CD4-positive, alpha-beta T cell treated with Interleukin-17A for 4 hours (primary cell): ENCODE results near the gene DPPA5.
A peak's percentile ranks its signal among the peaks of the same experiment; 100 is the strongest.
"Not testable (repeated sequence)": the region's sequence is repeated elsewhere in the genome, so short reads cannot be mapped to it uniquely, and the experiment has no call there.

Experiments
- DNase-seq: peaks from one replicate; pipeline ENCODE4 v3.0.0-alpha.2; 2020; ENCODE audit warnings: mixed read lengths

The DPPA5 gene

DNA sequence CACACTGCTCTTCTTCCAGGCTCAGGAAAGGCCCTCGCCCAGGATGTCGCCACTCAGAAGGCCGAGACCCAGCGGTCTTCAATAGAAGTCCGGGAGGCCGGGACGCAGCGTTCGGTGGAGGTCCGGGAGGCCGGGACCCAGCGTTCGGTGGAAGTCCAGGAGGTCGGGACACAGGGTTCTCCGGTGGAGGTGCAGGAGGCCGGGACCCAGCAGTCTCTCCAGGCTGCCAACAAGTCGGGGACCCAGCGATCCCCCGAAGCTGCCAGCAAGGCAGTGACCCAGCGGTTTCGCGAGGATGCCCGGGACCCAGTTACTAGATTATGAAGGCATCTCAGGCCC, 9.4 kb upstream of the DPPA5 start:
- no peak for DNase-seq

DNA sequence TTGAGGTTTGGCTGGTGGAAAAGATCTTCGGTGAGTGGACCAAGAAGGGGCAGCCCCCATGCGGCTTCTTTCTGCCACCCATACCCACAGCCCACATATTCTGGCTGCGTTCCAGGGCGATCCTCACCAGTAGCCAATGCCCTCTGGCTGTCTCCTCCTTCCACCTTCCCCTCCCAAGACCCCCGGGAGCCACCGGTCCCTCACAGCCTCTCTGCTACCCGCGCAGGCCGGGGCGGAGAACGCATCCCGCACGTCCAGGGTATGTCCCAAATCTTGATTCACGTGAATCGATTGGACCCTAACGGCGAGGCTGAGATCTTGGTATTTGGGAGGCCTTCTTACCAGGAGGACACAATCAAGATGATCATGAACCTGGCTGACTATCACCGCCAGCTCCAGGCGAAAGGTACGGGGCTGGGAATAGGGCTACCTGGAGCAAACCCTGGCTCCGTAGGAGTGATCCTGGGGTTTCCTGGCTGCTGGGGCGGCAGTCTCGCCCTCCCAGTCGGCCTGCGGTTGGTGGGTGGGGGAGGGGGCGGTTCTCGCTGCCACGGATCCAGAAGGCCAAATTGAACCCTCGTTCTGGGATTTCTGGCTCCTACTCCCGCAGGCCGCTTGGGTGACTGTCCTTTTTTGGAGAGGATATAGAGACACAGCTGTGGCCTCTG, 8.9 kb upstream of the DPPA5 start:
- no peak for DNase-seq

DNA sequence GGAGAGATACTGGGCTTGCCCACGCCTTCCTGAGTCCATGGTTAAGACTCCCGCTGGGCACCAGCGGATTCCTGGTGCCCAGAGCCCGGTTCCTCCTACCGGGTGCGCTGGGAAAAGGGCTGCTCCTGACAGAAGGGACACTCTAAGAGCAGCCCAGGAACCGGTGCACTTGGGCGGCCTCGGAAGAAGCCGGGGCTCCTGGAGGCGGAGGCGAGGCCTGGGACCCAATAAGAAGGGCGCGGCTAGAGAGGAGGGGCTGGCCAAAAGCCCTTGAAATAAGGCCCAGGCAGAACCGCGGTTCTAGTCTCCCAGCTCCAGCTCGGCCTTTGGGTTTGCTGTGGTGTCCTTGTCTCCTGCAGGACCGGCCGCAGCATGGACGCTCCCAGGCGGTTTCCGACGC, 8.3 kb upstream of the DPPA5 start, which contains the start of gene KHDC3L:
Gene KHDC3L (plus strand): TSS at position 301 of the 400 bp plus-strand sequence. CDS start 72 bp downstream, at position 373.
- DNase-seq: no peak

DNA sequence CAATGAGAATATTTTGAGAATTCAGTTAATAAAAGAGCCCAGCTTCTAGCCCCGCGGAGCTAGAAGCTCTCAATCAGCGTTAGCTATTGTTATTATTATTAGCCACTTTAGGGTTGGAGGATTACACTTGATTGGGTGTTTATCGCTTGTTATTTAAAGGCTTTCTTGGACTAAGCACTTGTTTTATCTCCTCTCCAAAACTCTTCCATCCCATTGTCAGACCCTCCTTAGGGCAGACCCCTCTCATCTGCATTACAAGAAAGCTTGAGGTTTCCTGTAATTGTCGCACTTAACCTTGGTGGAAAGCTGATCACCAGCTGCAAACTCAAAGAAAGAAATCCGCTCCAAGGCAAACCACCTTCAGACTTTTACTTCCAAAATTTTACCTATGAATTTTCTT, 4.8 kb downstream of the DPPA5 start:
- no peak for DNase-seq

DNA sequence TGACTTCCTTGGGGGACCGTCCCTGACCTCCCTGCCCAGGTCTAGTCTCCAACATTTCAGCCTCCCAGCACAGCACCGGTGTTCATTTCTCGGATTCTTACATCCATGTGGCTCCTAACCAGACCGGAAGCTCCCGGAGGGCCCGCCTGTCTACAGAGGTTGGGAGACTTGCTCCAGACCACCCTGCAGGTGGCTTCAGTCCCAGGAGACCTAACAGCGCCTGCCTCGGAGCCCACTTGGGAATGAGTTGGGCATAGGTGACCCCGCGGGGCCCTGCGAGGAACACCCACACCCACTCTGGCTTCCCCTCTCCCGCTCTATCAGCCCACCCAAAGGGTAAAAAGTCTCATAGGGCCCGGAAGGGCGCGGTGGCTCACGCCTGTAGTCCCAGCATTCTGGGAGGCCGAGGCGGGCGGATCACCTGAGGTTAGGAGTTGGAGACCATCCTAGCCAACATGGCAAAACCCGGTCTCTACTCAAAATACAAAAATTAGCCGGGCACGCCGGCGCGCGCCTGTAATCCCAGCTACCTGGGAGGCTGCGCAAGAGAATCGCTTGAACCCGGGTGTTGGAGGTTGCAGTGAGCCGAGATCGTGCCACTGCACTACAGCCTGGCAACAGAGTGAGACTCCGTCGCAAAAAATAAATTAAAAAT, 5.4 kb downstream of the DPPA5 start:
- DNase-seq: no peak

DNA sequence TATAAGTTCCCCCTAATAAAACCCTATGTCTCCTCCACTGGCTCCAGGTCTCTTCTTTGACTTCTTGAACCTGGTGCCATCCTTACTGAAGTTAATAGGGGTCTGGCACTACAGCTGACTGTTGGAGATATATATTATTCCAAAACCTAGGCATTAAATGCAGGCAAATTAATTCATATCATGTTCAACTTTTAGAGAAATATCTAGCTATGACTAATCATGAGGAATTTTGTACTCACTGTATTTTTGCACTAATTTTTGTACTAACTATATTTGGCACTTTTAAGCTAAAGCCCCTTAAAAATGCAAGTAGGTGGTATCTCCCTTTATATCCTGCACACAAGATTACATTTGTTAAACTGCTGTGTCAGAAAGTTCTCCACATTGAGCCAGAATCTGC, 10.9 kb downstream of the DPPA5 start:
- no peak for DNase-seq

DNA sequence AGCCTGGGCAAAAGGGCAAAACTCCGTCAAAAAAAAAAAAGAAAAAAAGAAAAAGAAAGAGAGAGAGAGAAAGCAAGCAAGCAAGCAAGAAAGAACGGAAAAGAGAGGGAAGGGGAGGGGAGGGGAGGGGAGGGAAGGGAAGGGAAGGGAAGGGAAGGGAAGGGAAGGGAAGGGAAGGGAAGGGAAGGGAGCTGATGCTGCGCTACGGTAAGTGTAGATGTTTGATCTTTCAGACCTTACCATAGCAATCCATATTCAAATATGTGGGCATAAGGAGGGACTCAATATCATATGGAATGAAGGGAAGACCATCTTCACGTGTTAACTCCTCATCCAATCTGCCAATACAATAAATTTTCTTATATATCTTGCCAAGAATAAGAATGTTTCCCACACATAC, 11.9 kb downstream of the DPPA5 start:
- no peak for DNase-seq

DNA sequence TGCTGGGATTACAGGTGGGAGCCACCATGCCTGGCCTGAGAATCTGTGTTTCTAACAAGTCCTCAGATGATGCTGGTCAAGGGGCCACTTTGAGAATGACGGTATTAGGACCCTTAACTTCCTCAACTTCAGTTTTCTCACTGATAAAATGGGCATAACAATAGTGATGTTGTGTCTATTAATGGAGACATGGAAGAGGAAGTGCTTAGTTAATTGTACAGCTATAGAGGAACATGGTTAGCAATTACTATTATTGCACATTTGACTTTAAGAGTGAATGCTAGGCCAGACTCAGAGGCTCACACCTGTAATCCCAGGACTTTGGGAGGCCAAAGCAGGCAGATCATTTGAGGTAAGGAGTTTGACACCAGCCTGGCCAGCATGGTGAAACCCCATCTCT, 12.7 kb downstream of the DPPA5 start:
- DNase-seq: no peak

DNA sequence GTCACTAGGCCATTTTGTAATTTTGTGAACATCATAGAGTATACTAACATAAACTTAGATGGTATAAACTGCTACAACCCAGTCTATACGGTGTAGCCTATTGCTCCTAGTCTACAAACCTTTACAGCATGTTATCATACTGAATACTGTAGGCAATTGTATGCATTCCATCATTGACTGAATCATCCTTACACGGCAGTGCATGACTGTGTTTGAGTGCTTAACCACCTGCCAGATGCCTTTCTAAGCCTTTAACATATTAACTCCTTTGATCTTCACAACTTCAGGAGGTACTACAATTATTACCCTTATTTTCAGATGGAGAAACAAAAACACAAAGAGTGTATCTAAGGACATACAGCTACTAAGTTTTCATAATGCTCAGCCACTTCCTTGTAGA, 14.0 kb downstream of the DPPA5 start:
- DNase-seq: no peak

DNA sequence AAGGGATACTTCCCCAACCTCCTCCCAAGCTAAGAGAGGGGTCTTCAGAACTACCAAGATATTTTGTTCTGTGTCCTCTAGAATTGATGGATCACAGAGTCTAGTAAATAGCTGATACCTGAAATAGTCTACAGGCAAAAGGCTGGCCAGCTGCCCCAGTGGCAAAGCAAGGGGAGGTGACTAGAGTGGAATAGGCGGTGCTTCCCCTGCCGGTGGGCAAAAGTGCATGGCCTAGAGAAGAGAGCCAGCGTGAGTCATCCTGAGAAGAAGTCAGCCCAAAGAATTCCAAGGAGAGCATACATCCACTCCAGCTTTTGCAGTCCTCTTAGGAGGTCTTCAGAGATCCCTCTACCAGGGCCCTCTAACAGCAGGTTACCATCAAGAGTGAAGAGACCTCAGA, 14.7 kb downstream of the DPPA5 start:
- DNase-seq: no peak

DNA sequence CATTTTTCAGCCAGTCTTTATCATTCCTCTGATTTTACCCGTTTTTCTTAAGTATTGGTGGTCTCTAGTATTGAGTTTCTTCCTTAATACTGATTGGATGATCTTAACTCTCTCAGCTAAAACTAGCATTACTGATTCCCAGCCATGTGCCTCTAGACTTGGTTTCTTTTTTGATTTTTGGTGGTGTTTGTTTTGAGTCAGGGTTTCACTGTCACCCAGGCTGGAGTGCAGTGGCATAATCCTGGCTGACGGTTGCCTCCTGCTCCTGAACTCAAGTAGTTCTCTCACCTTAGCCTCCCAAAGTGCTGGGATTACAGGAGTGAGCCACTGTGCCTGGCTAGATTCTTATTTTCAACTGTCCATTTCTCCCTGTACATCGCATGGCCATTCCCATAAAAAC, 24.9 kb downstream of the DPPA5 start:
- DNase-seq: no peak

DNA sequence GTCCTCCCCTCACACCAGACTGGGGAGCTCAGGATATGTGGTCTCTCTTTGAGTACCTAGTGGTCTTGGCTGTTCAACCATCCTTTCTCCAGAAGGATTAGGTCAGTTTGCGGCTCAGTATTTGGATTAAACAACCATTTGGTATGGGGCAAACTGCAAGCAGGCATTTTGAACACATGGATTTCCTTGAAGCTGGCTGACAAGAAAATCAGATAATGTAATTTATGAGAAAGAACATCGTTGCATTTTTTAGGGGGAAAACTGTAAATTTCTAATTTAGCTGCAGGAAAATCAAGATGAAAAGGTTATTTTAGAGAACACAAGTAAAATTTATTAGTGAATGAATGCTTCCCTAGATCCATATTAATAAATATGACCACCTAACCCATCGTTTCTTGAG, 25.3 kb downstream of the DPPA5 start:
- no peak for DNase-seq

DNA sequence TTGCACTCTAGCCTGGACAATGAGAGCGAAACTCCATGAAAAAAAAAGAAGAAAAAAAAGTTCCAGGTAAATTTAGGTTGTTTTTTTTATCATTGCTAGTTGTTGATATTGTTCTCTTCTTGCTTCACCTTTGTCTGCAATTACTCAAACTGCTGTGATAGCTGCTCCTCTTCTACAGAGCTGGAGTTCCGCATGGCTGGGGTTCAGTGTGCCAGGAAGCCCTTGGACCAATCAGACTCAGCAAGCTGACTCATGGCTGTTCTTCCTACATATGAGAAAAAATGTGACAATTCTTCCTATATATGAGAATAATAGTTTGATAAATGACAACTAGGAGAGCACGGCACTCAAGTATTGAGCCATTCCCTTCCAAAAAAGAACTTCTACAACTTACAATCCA, 28.4 kb downstream of the DPPA5 start:
- DNase-seq: no peak

DNA sequence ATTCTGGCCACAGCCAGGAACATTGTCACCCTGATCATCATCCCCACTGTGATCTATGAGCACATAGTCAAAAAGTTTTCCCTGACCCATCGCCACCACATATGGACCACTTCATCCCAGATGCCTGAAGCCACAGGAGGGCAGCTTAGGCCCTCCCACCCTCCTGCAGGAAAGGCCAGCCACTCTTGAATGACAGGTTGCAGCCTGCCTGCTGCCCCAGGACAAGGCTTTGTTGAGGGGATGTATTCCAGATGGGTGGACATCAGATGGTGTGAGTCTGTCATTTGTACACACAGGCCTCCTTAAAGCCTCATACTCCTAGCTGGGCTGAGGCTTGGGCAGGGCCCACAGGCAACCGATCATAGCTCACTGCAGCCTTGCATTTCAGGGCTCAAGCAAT, 30.8 kb downstream of the DPPA5 start:
- no peak for DNase-seq

DNA sequence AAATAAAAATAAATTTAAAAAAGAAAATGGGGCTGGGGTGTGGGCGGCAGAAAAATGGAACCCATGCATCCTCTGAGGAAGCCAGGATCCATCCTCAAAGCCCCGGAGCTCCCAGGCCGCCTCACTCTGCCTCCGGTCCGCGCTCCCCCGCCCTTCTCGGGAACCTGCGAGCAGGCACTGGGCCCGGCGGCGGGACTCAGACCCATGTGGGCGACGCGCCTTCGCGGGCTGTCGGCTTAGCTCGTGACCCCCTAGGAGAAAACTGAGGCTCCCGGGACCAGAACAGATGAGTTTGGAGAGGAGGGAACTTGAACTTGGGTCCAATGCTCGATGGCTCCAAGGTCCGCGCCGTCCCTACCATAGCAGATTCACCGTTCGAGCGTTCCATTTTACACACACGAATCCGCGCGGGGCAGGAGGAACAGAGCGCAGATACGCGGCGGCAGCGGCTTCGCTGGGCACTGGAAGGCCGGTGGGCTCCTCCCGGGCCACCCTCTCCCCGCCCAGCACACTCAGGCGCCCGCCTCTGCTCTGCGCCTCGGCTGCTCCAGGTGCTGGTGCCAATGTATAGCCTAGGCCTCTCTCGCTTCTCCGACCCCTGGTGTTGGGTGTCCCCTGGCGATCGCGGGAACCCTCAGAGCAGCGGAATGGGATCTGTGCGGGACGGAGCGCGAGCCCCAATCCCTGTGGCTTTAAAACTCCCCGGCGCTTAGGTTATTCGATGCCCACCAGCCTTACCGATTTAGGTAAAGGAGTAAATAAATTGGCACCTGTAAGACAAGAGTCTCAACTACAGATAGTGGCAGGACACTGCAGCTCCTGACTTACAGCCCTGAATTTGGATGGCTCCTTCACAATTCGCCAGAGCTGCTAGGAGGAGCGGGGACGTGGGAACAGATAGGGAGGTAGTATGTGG, 39.2 kb downstream of the DPPA5 start:
- DNase-seq: no peak

DNA sequence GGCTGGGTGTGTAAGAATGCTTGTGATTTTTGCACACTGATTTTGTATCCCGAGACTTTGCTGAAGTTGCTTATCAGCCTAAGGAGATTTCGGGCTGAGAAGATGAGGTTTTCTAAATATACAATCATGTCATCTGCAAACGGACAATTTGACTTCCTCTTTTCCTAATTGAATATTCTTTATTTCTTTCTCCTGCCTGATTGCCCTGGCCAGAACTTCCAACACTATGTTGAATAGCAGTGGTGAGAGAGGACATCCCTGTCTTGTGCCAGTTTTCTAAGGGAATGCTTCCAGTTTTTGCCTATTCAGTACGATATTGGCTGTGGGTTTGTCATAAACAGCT, 43.6 kb downstream of the DPPA5 start:
- not testable (repeated sequence) for DNase-seq

DNA sequence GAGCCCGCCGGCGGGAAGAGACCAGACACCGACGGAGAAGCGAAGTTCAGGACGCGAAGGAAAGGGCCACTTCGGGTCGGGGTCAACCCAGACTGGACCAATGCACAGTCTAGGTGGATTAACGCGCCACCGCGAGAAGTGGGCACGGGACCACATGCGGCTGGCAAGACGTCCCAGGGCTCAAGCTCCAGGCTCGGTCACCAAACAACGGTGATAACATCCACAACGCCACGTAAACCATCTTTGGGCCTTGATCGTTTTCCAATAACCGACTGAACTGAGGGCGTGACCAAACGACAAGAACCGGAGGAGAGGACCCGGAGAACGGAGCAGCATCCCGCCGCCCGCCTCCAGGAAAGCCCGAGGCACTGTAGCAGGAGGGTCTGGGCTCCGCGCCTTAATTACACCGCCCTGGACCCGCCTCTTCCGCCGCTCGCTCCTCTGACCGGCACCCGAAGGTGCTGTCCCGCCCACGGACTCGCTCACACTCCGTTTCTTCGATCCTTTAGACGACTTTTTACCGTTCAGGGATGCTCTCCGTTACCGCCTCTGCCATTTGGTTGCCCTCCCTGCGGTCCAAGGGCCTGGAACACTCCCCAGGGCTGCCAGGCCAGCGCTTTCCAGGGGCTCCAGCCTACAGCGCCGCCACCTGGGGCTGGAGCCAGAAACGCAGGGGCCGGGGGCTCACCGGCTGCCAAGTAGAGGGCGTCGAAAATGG, 44.1 kb downstream of the DPPA5 start:
- peak; percentile 68 for DNase-seq

DNA sequence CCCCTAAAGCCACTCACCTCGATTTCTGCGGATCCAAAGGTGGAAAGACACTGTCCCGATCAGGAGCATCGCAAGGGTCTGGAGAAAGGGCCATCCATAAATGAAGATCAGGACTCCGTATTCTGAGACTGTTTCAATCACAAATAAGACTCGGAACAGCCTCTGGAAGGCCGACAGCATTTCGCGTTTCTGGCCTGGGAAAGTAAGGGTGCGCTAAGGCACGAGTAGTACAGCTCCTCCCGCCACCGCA, 44.6 kb downstream of the DPPA5 start:
- no peak for DNase-seq

DNA sequence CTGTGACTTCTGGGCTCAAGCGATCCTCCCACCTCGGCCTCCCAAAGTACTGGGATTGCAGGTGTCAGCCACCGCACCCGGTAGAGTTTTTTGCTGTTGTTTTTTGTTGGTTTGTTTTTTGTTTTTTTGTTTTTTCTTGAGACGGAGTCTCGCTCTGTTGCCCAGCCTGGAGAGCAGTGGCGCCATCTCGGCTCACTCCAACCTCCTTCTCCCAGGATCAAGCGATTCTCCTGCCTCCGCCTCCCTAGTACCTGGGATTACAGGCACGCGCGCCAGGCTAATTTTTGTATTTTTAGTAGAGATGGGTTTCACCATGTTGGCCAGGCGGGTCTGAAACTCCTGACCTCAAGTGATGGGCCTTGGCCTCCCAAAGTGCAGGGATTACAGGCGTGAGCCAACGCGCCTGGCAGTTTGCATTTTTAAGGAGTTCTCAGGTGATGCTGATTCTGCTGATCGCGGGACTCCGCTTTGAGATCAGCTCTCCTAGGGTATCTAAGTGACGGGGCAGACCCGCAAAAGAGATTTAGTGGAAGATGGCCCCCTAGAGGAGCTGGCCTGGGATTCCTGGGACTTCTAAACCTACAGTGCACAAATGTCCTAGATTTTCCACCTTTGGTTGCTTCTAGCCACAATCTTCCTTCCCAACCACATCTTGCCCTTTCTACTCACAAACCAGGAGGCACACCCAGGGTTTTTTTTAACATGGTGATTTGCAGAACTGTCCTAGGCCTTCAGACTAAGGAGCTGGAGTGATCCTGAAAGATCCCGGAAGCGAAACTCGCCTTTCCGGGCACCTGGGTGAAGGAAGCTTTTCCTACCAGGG, 45.2 kb downstream of the DPPA5 start:
- DNase-seq: no peak

DNA sequence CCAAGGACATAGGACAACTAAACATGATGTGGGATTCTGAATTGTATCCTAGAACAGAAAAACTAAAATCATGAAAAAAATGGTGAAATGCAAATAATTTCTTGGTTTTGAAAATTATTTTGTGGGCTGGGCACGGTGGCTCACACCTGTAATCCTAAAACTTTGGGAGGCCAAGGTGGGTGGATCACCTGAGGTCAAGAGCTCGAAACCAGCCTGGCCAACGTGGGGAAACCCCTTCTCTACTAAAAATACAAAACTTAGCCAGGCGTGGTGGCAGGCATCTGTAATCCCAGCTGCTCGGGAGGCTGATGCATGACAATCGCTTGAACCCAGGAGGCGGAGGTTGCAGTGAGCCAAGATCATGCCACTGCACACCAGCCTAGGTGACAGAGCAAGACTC, 50.3 kb downstream of the DPPA5 start:
- not testable (repeated sequence) for DNase-seq
